HepG2 (cell line): ENCODE measurements around the gene PXMP2. TPM values are rescaled to one million over a fixed set of nuclear protein-coding genes. Genes with fewer than 3 reads are reported as not detected.

Source experiments
- polyA plus RNA-seq, 8 experiments: library from polyadenylated mRNA; depleted of rRNA in 3 of 8; stranded (reverse) in 7 of 8; unstranded in 1 of 8; fragments of >200 nt; fragmentation: Illumina TruSeq in 4 of 8; extraction: Trizol in 4 of 8; gene quantifications; 2 replicates each; pipeline versions ENCODE4 v1.2.1 to v1.2.3, GENCODE V29; 2011 to 2016; ENCODE audit warnings: low read depth in 4 of 8, missing spikeins in 1 of 8, mixed read lengths in 1 of 8; ENCODE audit not compliant: insufficient read depth in 1 of 8
- small RNA-seq, 3 experiments: library from RNA; depleted of rRNA; stranded (forward); fragments of <200 nt; gene quantifications; one replicate each; pipeline ENCODE3, GENCODE V24; 2012; ENCODE audit warnings: low read depth in 2 of 3, low replicate concordance in 1 of 3; ENCODE audit not compliant: insufficient read length in 3 of 3, insufficient read depth in 2 of 3
- total RNA-seq, 5 experiments: library from RNA; depleted of rRNA; stranded (reverse); fragments of >200 nt; fragmentation: Illumina TruSeq; extraction: Trizol; gene quantifications; 2 replicates each; pipeline ENCODE4 v1.2.3, GENCODE V29; 2016; ENCODE audit warnings: low read depth in 1 of 5

PXMP2 gene
- total and polyA plus RNA-seq, 2 of the 13 experiments (the other 11 are each of a cell fraction or from before 2014, with no cell fraction given), result 25.5 to 42.9 TPM

Small RNA genes lying within 50 kb of the gene (small RNA-seq; reads per million reads assigned to genes)
- gene RNA5SP379, result 0 reads per million in 3 experiments

Other genes with a start within 250 kb of the PXMP2 start
- gene FBRSL1, start 197.4 kb upstream of the PXMP2 start, total RNA-seq (2016; rRNA removed; fragmentation: Illumina TruSeq; extraction: Trizol), result 3.7 and 7.9 TPM in 2 replicates
- 3.6 and 4.9 TPM in 2 replicates for gene FBRSL1, start 197.4 kb upstream of the PXMP2 start, polyA plus RNA-seq (2011; rRNA removed)
- gene LRCOL1, start 77.0 kb upstream of the PXMP2 start, total RNA-seq (2016; rRNA removed; fragmentation: Illumina TruSeq; extraction: Trizol), result not detected in 2 replicates
- 0.14 TPM in 1 of 2 replicates, not detected in the other for gene LRCOL1, start 77.0 kb upstream of the PXMP2 start, polyA plus RNA-seq (2011; rRNA removed)
- not detected in 2 replicates for gene P2RX2, start 68.8 kb upstream of the PXMP2 start, total RNA-seq (2016; rRNA removed; fragmentation: Illumina TruSeq; extraction: Trizol)
- gene P2RX2, start 68.8 kb upstream of the PXMP2 start, polyA plus RNA-seq (2011; rRNA removed), result not detected in 2 replicates
- 25.7 and 52.2 TPM in 2 replicates for gene POLE, start 245 bp upstream of the PXMP2 start, total RNA-seq (2016; rRNA removed; fragmentation: Illumina TruSeq; extraction: Trizol)
- 23.2 and 25.3 TPM in 2 replicates for gene POLE, start 245 bp upstream of the PXMP2 start, polyA plus RNA-seq (2011; rRNA removed)
- gene PGAM5, start 23.3 kb downstream of the PXMP2 start, total RNA-seq (2016; rRNA removed; fragmentation: Illumina TruSeq; extraction: Trizol), result 77.1 and 77.9 TPM in 2 replicates
- 18.0 and 23.8 TPM in 2 replicates for gene PGAM5, start 23.3 kb downstream of the PXMP2 start, polyA plus RNA-seq (2011; rRNA removed)
- gene ANKLE2, start 74.2 kb downstream of the PXMP2 start, total RNA-seq (2016; rRNA removed; fragmentation: Illumina TruSeq; extraction: Trizol), result 16.2 and 35.3 TPM in 2 replicates
- 37.1 and 51.2 TPM in 2 replicates for gene ANKLE2, start 74.2 kb downstream of the PXMP2 start, polyA plus RNA-seq (2011; rRNA removed)
- 36.0 and 43.0 TPM in 2 replicates for gene GOLGA3, start 141.3 kb downstream of the PXMP2 start, total RNA-seq (2016; rRNA removed; fragmentation: Illumina TruSeq; extraction: Trizol)
- gene GOLGA3, start 141.3 kb downstream of the PXMP2 start, polyA plus RNA-seq (2011; rRNA removed), result 22.0 and 22.7 TPM in 2 replicates
- 21.0 and 21.4 TPM in 2 replicates for gene CHFR, start 200.0 kb downstream of the PXMP2 start, total RNA-seq (2016; rRNA removed; fragmentation: Illumina TruSeq; extraction: Trizol)
- 21.1 and 21.5 TPM in 2 replicates for gene CHFR, start 200.0 kb downstream of the PXMP2 start, polyA plus RNA-seq (2011; rRNA removed)